ENCODE data around the gene MSI2. TPM values are rescaled to one million over a fixed set of nuclear protein-coding genes. Genes with fewer than 3 reads are reported as not detected.

The MSI2 gene
- total and polyA plus RNA-seq, 7 donors: 12.6 to 25.8 (median 21.3) TPM

- no peak for DNase-seq
- H3K36me3 ChIP-seq: no peaks in the 10 kb centered on the region
- H3K4me1 ChIP-seq: peaks cover 0 to 20% (median 14%) of the 10 kb centered on the region in 4 donors
- H3K9me3 ChIP-seq: no peaks in the 10 kb centered on the region
- no peak for TF ChIP-seq CTCF (IDR thresholded peaks at IDR 0.05)
- no peak for TF ChIP-seq POLR2AphosphoS5 (IDR thresholded peaks at IDR 0.05)
- TF ChIP-seq POLR2A (IDR thresholded peaks at IDR 0.05): no peak
- no peak for TF ChIP-seq EP300 (IDR thresholded peaks at IDR 0.05)
- WGBS, 2 donors: 78 to 89% methylated on average over 4 of the region's 4 CpGs
- no peak overlapping the region for H3K4me3 ChIP-seq
- H3K27ac ChIP-seq: no peak overlapping the region
- intact Hi-C loops (cut with DNase I): no loop called here
- H3K27me3 ChIP-seq: no peaks in the 10 kb centered on the region
Observed at GRCh38 chr17:57536289-57536688, 280.0 kb downstream of the MSI2 start.

GRCh38 chr17:57536789-57537523 lies 280.6 kb downstream of the MSI2 start:
- H3K36me3 ChIP-seq: no peaks in the 10 kb centered on the region
- H3K9me3 ChIP-seq: no peaks in the 10 kb centered on the region
- no peak for DNase-seq
- H3K4me3 ChIP-seq: no peak overlapping the region
- peaks cover 0 to 25% (median 21%) of the 10 kb centered on the region in 4 donors for H3K4me1 ChIP-seq
- no peak overlapping the region for H3K27ac ChIP-seq
- no peaks in the 10 kb centered on the region for H3K27me3 ChIP-seq
- TF ChIP-seq CTCF (IDR thresholded peaks at IDR 0.05) (no peak), EP300 (IDR thresholded peaks at IDR 0.05) (no peak), POLR2AphosphoS5 (IDR thresholded peaks at IDR 0.05) (no peak), POLR2A (IDR thresholded peaks at IDR 0.05) (no peak)
- 83 to 94% methylated on average over 10 of the region's 10 CpGs for WGBS, 2 donors
- intact Hi-C loops (cut with DNase I): no loop called here

GRCh38 chr17:57537524-57538410 lies 281.4 kb downstream of the MSI2 start:
- no peaks in the 10 kb centered on the region for H3K9me3 ChIP-seq
- no peaks in the 10 kb centered on the region for H3K36me3 ChIP-seq
- peak overlapping the region in 2 of 4 donors; percentile 20 to 37 for H3K27ac ChIP-seq
- no peak for DNase-seq
- TF ChIP-seq EP300 (IDR thresholded peaks at IDR 0.05) (no peak), CTCF (IDR thresholded peaks at IDR 0.05) (no peak), POLR2AphosphoS5 (IDR thresholded peaks at IDR 0.05) (no peak), POLR2A (IDR thresholded peaks at IDR 0.05) (no peak)
- H3K4me3 ChIP-seq: no peak overlapping the region
- intact Hi-C loops (cut with DNase I): no loop called here
- WGBS, 2 donors: 73 to 82% methylated on average over 17 of the region's 17 CpGs
- H3K27me3 ChIP-seq: no peaks in the 10 kb centered on the region
- peaks cover 0 to 32% (median 28%) of the 10 kb centered on the region in 4 donors for H3K4me1 ChIP-seq

GRCh38 chr17:57538736-57539456 lies 282.6 kb downstream of the MSI2 start:
- no peak for TF ChIP-seq EP300 (IDR thresholded peaks at IDR 0.05)
- TF ChIP-seq POLR2AphosphoS5 (IDR thresholded peaks at IDR 0.05): no peak
- TF ChIP-seq POLR2A (IDR thresholded peaks at IDR 0.05): no peak
- no peak for TF ChIP-seq CTCF (IDR thresholded peaks at IDR 0.05)
- 45 to 78% methylated on average over 11 of the region's 11 CpGs for WGBS, 2 donors
- Histone ChIP-seq H3K27ac (no peak overlapping the region), H3K36me3 (no peaks in the 10 kb centered on the region), H3K4me1 (peaks cover 0 to 32% (median 28%) of the 10 kb centered on the region in 4 donors), H3K4me3 (no peak overlapping the region), H3K9me3 (no peaks in the 10 kb centered on the region), H3K27me3 (no peaks in the 10 kb centered on the region)
- no peak for DNase-seq
- intact Hi-C loops (cut with DNase I): no loop called here

All from sigmoid colon (tissue), 7 donors.